Suprapubic skin (tissue), 4 donors: ENCODE measurements around the gene FCGR1A.
"Not testable (repeated sequence)": the region's sequence is repeated elsewhere in the genome, so short reads cannot be mapped to it uniquely, and the experiment has no call there.

Experiments used
- EP300 ChIP-seq: sonication (generic); formaldehyde crosslinking; IDR thresholded peaks from one replicate; pipeline ENCODE4 v1.6.1; 2017; ENCODE audit warnings: antibody characterized with exemption
- POLR2A ChIP-seq, 2 donors: fragments of 450-650 bp; IDR thresholded peaks; one replicate each; pipeline ENCODE4 v1.6.1; 2017; ENCODE audit warnings: antibody characterized with exemption in 2 of 2, mild to moderate bottlenecking in 2 of 2, moderate library complexity in 2 of 2
- POLR2AphosphoS5 ChIP-seq, 3 donors: sonication (generic); formaldehyde crosslinking; IDR thresholded peaks; one replicate each; pipeline ENCODE4 v1.6.1; 2017; ENCODE audit warnings: antibody characterized with exemption in 3 of 3
- TF ChIP-seq, protein P1 (sequence below), 2 donors: fragments of 200-600 bp in 1 of 2; fragments of 450-650 bp in 1 of 2; sonication (generic) in 1 of 2; IDR thresholded peaks; one replicate each; pipeline ENCODE4 v1.5.1; 2016 to 2019; ENCODE audit warnings: antibody characterized with exemption in 2 of 2, mild to moderate bottlenecking in 1 of 2, moderate library complexity in 1 of 2

DNA sequence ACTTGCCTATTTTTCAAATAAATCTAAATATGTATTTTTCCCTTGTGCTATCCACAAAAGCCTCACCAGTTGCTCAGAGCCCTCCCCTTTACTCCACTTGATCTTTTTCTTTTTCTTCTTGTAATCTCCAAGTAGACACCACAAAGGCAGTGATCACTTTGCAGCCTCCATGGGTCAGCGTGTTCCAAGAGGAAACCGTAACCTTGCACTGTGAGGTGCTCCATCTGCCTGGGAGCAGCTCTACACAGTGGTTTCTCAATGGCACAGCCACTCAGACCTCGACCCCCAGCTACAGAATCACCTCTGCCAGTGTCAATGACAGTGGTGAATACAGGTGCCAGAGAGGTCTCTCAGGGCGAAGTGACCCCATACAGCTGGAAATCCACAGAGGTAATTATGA is 1.4 kb downstream of the FCGR1A start:
- TF ChIP-seq POLR2A (IDR thresholded peaks at IDR 0.05); POLR2AphosphoS5 (IDR thresholded peaks at IDR 0.05); EP300: not testable (repeated sequence)
- TF ChIP-seq, protein P1, sequence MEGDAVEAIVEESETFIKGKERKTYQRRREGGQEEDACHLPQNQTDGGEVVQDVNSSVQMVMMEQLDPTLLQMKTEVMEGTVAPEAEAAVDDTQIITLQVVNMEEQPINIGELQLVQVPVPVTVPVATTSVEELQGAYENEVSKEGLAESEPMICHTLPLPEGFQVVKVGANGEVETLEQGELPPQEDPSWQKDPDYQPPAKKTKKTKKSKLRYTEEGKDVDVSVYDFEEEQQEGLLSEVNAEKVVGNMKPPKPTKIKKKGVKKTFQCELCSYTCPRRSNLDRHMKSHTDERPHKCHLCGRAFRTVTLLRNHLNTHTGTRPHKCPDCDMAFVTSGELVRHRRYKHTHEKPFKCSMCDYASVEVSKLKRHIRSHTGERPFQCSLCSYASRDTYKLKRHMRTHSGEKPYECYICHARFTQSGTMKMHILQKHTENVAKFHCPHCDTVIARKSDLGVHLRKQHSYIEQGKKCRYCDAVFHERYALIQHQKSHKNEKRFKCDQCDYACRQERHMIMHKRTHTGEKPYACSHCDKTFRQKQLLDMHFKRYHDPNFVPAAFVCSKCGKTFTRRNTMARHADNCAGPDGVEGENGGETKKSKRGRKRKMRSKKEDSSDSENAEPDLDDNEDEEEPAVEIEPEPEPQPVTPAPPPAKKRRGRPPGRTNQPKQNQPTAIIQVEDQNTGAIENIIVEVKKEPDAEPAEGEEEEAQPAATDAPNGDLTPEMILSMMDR (IDR thresholded peaks at IDR 0.05) = not testable (repeated sequence)
